ENCODE measurements around the gene TP63.

GRCh38 chr3:189629803-189630455, 1.3 kb upstream of the TP63 start:
- TF ChIP-seq CTCF (conservative IDR thresholded peaks at IDR 0.05), result no peak
- no peak for TF ChIP-seq ZFX (IDR thresholded peaks at IDR 0.05)

Measured in C4-2B (cell line).